H1 (cell line): ENCODE measurements around the gene PPP6R1. TPM values are rescaled to one million over a fixed set of nuclear protein-coding genes. Genes with fewer than 3 reads are reported as not detected.

Experiments used
- CHD7 ChIP-seq: fragments of 300-600 bp; sonication (generic); IDR thresholded peaks from 2 replicates; pipeline ENCODE4 v1.7.1; 2012; ENCODE audit warnings: low read length, moderate library complexity, mild to moderate bottlenecking, inconsistent platforms; ENCODE audit not compliant: insufficient replicate concordance
- EP300 ChIP-seq, 2 experiments: IDR thresholded peaks; 1 replicate in 1 of 2; 2 replicates in 1 of 2; pipeline ENCODE4 v1.6.1; 2011 to 2012; ENCODE audit warnings: low read depth in 2 of 2, low read length in 2 of 2, mild to moderate bottlenecking in 2 of 2, borderline replicate concordance in 1 of 2, inconsistent platforms in 1 of 2, moderate library complexity in 1 of 2
- POLR2A ChIP-seq, 2 experiments: IDR thresholded peaks; 1 replicate in 1 of 2; 2 replicates in 1 of 2; pipeline ENCODE4 v1.6.1; 2011; ENCODE audit warnings: low read depth in 2 of 2, low read length in 2 of 2, mild to moderate bottlenecking in 2 of 2; ENCODE audit errors: control extremely low read depth in 1 of 2
- polyA plus RNA-seq, 7 experiments: library from polyadenylated mRNA; depleted of rRNA in 3 of 7; stranded (reverse) in 5 of 7; unstranded in 2 of 7; fragments of >200 nt in 5 of 7; fragments of 200-250 nt in 2 of 7; gene quantifications; 1 replicate in 5 of 7; 2 replicates in 1 of 7; 4 replicates in 1 of 7; pipeline versions ENCODE4 v1.2.1 to v1.2.3, GENCODE V29; 2011 to 2013; ENCODE audit warnings: missing spikeins in 2 of 7, mixed read lengths in 2 of 7
- total RNA-seq: library from RNA; stranded (reverse); fragmentation: NEBNext Ultra II Directional; extraction: Animal tissue kit (Norgen Biotek cat#: 25700); gene quantifications from 2 replicates; pipeline ENCODE4 v1.2.1, GENCODE V29; 2021

Gene PPP6R1
- total and polyA plus RNA-seq, 2 of the 8 experiments (the other 6 are each of a cell fraction or from before 2014, with no cell fraction given), result 36.4 to 74.4 TPM

DNA sequence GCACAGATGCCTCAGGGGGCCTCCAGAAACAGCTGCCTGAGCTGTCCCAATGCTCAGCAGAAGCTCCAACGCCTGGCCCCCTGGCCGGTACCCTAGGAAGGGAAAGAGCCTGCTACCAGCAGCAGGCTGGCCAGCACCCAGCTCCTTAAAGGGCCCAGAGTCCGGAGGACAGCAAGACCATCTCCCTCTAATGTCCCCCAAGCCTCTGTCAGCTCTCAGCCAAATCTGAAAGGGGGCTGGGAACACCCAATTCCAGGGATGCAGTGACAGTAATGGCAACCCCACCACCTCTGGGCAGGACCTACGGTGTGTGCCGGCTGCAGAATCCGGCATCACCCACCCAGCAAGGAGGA is 4.2 kb downstream of the PPP6R1 start (continued):
- TF ChIP-seq CHD7 (no peak), EP300 (IDR thresholded peaks at IDR 0.05; ENCODE audit: borderline replicate concordance in 1 of 2, low read depth in 2 of 2, low read length in 2 of 2) (no peak), POLR2A (IDR thresholded peaks at IDR 0.05; ENCODE audit: control extremely low read depth in 1 of 2, low read depth in 2 of 2, low read length in 2 of 2) (no peak)
